HG03108 (cell line): ENCODE data around the gene INPP1.
"Not testable (repeated sequence)": the region's sequence is repeated elsewhere in the genome, so short reads cannot be mapped to it uniquely, and the experiment has no call there.

Experiments used
- ATAC-seq: cut with Tn5 transposase; IDR thresholded peaks from one replicate; pipeline ENCODE4 v1.9.1; 2021; ENCODE audit warnings: moderate library complexity; ENCODE audit not compliant: unreplicated experiment

Gene INPP1

DNA sequence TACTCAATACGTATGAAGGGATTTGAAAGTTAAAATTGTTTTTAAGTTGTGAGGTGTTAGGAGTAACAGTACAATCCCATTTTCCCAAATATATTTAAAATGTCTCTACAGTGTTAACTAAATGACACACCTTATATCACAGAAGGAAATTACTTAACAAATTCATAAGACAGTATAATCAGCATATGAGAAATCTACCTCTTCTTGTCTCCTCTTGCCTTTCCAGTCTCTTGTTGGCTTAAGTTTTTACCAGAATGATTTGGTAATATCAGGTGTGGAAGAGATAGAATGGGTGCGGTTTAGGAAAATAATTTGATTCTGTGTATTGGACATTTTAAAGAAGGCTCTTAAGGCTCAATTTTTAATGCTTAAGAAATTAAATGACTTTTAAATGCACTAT is 9.5 kb upstream of the INPP1 start:
- no peak for ATAC-seq

DNA sequence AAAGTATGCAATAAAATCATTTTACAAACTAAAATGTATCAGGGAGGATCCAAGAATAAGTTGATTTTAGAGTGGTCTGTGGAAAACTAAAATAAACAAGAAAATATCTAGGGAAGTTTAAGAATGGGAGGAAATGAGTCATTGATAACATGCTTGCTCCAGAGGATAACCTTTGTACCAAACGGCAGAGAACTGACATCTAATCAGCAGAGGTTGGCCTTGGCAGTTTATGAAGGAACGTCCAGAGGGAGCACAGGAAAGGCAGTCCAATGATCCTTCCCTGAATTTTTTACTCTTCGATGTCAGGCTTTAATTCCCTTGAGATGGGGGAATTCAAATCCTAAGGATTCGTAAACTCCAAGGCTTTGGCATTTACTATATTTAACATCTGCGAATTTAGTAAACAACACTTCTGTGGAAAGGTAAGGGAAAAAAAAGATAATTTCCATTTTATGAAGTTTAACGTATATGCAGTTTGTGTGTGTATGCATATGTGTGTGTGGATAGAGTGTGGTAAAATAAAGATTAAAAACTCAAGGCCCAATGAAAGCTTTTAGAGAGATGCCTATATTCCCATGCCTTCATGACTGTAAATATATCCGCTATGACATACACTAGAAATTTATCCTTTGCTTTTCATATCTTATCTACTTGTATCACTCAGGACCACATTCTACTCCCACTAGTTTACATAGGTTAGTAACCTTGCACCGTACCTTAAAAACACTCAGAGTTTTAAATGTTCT is 8.7 kb upstream of the INPP1 start:
- ATAC-seq, result no peak

DNA sequence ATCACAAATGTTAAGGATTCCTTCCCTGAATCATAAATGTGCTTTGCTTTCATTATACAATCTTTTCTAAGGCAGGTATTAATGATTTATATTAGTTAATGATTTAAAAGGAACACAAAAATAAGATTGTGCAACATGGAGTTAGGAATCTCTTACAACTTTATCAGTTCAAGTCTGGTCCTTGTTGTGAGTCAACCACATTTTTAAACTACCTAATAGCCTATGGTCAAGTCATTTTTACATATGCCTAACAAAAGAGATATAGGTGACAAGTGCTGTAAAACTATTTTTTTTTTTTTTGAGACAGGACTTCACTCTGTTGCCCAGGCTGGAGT is 8.2 kb upstream of the INPP1 start:
- ATAC-seq, result no peak

DNA sequence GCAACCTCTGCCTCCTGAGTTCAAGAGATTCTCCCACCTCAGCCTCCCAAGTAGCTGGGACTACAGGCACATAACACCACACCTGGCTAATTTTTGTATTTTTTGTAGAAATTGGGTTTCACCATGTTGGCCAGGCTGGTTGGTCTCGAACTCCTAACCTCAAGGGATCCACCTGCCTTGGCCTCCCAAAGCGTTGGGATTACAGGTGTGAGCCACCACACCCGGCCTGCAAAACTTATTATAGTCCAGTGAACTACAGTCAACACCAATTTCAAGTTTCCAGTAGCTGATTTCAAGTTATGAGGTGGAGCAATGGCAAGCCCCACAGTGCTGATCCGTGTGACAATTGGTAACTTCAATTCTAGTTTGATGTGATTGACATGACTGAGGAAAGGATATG is 7.8 kb upstream of the INPP1 start:
- ATAC-seq, result not testable (repeated sequence)

DNA sequence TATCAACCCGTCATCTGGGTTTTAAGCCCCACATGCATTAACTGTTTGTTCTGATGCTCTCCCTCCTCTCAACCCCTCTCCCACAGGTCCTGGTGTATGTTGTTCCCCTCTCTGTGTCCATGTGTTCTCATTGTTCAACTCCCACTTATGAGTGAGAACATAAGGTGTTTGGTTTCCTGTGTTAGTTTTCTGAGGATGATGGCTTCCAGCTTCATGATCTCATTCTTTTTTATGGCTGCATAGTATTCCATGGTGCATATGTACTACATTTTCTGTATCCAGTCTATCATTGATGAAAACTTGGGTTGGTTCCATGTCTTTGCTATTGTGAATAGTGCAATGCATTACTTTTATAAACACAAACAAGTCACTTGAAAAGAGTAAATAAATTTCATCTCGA is 7.0 kb upstream of the INPP1 start:
- no peak for ATAC-seq

DNA sequence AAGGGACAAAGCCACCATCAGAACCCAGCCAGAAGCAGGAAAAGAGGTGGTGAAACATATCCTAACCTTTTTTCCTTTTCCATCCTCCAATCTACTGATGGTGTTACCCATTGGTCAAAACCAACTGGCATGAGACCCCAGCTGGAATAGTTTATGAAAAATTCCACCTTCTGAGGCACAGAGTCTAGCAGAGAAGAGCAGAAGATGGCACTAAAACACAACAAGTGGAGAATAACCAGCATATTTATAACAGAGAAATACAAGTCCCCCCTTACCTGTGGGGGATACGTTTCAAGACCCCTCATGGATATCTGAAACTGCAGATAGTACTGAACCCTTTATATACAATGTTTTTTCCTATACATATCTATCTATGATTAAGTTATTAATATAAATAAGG is 4.9 kb upstream of the INPP1 start:
- ATAC-seq, result no peak

DNA sequence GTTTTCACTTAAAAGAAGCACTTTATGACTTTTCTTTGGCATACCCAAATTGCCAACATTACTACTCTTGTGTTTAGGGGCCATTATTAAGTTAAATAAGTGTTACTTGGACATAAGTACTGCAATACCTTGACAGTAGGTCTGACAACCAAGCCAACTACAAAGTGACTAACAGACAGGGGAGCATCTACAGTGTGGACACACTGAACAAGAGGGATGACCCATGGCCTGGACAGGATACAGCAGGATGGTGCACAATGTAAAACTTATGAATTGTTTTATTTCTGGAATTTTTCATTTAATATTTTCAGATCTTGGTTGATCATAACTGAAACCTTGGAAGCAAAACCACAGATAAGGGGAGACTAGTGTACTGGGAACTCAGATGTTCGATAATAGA is 4.0 kb upstream of the INPP1 start:
- ATAC-seq, result no peak

DNA sequence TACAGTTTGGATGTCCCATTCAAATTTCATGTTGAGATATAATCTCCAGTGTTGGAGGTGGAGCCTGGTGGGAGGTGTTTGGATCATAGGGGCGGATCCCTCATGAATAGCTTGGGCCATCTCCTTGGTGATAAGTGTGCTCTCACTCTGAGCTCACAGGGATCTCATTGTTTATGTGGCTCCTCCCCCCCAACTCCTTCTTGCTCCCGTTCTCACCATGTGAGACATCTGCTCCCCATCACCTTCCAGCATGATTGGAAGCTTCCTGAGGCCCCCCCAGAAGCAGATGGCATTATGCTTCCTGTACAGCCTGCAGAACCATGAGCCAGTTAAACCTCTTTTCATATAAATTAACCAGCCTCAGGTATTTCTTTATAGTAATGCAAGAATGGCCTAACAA is 3.0 kb upstream of the INPP1 start:
- no peak for ATAC-seq

DNA sequence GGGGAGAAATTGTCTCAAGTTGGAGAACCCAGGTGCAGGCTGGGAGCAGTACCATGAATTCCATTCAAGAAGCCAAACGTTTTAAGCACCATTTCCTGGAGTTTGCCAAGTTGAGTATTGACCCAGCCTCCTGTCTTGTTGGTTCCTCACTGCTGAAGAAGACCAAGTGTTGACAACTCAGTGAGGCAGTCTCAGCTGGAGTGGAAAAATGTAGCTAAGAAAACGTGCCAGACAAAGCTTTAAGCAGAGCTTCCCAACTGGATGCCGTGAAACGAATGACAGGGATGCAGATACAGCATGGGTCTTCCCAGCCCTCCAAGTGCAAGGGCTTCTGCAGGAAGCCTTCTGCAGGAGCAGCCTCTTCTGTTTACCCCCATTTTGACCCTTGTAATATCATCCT is 778 bp upstream of the INPP1 start:
- no peak for ATAC-seq

DNA sequence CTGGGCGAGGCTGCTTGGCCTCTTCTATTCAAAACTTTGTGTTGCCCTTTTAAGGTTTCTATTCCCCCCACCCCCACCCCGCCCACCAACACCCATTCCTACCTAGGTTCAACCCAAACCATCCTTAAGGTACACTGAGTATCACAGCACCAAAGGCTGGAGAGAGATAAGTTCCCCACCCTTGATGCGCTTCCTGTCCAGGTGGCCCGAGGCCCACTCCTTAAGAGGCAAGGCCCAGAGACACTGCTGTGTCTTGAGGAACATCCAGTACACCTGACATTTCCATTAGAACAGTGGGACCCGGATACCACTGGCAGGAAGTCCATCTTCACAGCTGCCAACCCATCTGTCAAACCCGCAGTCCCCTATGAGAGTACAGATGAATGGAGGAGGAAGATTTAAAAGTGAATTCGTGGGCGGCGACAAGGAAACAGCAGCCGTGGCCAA is 277 bp upstream of the INPP1 start:
- no peak for ATAC-seq

DNA sequence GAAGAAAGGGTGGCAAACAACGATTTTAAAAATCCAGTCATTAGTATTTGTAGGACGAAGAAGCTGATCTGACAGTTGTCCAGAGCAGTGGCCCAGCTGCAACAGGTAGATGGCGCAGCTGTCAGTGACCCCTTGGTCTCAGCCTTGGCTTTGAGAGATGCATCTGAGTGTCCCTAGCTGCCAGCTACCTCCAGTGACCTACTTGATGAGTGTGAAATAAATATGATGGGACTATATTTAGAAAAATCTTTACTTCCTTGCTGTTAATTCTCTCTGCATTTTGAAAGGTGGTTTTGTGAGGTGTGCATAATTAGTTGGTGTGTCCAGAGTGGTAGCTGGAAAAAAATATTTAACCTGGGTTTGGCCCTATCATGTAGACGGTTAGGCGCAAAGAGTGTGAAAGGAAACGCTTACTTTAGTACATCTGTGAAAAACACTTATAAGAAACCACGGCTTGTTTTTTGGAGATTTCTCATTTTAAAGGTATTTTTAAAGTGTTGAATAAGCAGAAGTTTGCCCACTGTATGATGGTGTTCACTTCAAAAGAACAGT is 963 bp downstream of the INPP1 start:
- ATAC-seq, result peak; percentile 88

DNA sequence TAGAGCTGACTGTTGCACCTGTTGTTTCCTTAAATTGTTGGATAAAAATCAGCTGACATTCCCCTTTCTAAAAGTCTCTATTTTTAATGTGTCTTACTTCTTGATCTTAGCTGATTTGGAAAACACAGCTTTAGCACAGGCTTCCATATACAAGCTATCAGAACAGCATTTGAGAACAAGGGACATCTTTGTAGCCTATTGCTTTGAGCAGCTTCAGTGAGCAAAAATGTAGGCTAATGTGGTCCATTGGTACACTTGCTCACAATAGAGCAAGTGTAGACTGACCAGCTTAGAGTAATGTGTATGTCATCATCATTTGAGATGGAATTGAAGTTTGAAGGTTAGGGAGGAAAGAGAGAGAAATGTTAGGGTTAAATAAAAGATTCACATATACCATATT is 7.0 kb downstream of the INPP1 start:
- no peak for ATAC-seq

DNA sequence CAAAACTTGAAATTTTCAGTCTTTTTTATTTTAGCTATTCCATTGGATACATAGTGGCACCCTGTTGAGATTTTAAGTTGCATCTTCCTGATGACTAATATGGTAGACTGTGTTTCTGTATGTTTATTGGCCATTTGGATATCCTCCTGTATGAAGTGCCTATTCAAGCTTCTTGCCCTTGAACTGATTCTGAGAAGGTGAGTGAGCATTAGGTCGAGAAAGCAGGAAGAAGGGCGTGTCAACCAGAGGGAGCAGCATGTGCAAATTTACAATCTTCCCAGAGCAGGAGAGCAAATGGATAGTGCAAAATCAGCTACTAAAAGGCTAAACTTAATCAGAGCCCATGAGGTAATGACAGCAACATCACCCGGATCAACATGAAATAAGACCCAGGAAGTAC is 8.6 kb downstream of the INPP1 start:
- no peak for ATAC-seq

DNA sequence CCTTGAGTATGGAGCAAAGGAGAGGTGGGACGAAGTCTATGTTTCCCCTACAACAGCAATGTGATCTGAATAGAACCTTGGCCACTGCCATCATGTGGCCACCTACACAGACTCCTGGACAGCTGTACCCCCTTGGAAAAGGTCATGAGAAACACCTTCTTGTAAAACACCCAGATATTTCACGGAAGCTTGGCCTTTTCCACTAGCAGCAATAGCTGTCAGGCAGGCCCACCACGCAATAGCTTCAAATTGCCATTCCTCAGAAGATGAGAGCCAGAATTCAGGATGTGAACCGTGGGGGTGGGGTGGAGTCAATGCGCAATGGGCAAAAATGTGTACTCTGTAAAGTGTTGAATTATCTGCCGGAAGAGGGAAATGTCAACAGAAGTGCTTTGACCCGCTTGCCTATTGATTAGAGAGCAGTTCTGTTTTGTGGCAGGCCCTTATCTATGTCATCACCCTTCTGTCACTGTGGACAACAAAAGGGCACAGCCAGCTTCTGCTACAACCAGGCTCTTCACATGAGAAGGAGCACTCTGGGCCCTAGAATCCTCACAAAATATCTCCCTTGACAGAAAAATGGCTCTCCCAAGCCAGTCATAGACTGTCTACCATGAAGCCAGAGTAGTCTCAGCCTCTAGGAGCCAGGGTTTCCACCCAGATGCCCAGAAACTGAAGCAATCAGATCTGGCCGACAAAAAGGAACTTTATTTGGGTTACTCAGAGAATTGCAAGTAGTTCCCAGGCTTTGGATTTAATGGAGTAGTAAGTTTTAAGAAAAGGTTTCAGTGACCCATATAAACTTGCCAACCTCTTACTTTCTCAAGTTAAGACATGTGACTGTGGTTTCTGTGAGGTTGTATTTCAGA is 9.5 kb downstream of the INPP1 start:
- no peak for ATAC-seq

DNA sequence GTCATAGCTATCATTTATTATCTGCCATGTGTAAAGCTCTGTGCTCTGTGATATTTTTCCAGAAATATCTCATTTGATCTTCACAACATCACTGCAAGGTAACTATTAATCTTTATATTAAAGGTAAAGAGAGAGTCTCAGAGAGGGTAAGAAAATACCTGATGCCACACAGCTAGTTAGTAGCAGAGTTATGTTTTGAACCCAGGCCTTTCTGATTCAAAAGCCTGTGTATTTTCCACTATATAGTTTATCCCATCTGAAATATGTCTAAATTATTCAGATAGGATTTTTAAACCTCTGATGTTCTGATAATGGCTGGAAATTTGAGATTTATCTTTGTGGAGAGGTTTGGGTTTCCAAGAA is 10.1 kb downstream of the INPP1 start:
- no peak for ATAC-seq

DNA sequence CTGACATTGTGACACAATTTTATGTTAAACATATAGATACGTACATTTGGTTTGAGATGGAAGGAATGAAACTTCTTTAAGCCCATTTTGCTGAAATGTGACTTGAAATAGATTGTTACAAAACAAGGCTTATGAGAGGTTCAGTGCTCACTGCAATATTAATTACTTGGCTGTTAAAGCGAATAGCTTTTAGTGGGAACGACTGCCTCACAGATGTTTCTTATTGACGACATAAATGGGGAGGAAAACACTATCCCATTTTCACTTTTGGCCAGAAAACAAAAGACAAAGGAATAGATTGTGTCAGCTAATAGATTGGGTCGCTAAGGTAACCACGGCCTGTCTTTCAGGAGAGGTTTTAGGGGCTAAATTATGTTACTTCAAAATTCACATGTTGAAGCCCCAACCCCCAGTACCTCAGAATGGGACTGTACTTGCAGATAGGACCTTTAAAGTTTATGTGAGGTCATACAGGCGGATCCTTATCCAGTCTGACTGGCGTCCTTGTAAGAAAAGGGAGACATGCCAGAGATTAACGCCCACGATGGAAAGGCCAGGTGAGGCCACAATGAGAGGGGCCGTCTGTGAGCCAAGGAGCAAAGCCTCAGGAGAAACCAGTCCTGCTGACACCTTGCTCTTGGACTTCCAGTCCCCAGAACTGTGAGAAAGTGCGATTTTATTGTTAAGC is 10.8 kb downstream of the INPP1 start:
- ATAC-seq, result no peak

DNA sequence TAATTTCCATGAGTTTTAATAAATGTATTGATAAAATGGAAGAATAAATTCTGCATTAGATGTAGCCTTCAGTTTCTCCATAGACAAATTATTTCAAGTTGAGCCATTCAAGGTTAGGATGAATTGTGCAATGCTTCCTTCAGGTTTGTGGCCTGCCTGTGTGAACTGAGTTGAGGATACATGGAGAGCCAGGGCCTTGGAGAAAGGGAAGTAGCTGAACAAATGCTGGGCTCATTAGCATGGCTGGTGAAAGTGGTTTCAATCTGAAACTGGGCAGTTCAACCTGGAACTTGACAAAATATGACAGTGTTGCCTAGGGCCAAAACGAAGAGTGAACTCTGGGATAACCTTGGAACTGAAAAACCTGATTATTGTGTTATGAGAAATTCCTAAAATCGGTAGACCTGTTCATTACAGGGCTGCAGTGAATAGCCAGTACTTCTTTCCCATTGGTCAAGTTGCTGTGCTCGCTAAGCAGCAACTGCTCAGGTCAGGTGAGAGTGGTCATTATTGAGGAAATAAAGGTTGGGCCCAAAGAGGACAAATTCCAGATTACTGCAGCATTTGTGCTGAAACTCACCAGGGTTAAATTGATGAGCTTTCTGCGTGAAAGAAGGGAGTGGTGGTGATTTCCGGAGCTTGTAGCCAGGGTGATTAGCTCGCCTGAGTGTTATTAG is 12.7 kb downstream of the INPP1 start:
- ATAC-seq, result no peak

DNA sequence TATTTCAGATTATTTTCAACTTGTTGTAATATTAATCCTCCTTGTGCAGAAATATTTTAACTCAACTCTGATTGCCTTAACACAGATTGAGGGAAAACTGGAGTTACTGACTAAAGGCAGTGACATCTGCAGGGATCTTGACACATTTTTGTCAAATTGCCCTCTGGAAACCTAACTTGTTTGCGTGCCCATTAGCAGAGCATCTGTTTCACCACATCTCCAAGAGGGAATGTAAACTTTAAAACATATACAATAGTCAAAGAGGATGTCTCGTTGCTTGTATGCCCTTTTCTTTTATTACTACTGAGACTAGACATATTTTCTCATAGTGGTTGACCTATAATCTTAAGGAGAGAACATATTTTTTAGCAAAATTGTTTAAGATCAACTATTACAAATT is 14.2 kb downstream of the INPP1 start:
- no peak for ATAC-seq

DNA sequence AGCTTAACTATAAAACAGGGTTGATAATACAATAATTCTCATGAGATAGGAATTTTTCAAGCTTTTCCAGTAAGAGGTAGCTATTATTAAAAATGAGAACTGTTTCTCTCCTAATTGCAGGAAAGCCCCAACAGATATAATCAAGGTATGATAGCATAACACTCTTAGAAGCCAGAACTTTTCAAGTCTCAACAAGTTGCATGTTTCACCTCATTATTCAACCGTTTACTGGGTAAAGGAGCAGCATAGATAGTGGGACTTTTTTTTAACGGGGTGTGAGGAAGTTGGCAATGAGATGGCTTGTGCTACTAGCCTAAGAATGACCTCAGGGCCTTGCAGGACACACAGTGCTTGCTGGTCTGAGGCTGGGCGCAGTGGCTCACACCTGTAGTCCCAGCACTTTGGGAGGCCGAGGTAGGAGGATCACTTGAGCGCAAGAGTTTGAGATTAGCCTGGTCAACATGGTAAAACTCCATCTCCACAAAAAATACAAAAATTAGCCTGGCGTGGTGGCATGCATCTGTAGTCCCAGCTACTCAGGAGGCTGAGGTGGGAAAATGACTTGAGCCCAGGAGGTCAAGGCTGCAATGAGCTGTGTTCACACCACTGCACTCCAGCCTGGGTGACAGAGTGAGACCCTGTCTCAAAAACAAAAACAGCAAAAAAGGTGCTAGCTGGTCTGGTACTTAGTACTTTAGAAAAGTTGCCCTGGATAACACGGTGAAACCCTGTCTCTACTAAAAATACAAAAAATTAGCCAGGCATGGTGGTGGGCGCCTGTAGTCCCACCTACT is 15.5 kb downstream of the INPP1 start:
- ATAC-seq, result not testable (repeated sequence)

DNA sequence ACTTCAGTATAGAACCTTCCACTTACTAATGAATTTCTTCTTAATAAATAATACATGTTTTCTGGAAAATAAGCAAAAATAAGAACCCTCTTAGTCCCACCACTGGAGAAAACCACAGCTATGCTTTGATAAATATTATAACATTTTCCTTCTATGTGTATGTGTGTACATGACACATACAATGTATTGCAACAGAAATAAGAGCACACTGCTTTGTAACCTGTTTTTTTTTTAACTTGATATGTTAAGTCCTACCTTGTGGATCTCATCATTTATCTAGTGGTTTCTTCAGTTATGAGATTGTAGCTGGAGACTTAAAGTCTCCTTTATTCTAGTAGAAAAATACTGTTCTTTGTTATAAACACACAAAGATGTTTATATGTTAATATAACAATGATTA is 17.2 kb downstream of the INPP1 start:
- no peak for ATAC-seq
